ENCODE results near the gene RAB33A.

- no peak for TF ChIP-seq CHD1 (IDR thresholded peaks at IDR 0.05; ENCODE audit: low read depth, low read length)
- no peak for TF ChIP-seq CTCF (conservative IDR thresholded peaks at IDR 0.05; ENCODE audit: low read depth, low read length)
- no peak for TF ChIP-seq RAD21 (IDR thresholded peaks at IDR 0.05; ENCODE audit: low read length)
- TF ChIP-seq MAFK (IDR thresholded peaks at IDR 0.05; ENCODE audit: low read depth, low read length), result no peak
- no peak for TF ChIP-seq BHLHE40 (IDR thresholded peaks at IDR 0.05; ENCODE audit: low read depth, low read length)
- no peak for TF ChIP-seq RCOR1 (IDR thresholded peaks at IDR 0.05; ENCODE audit: insufficient replicate concordance, low read length)
- TF ChIP-seq CEBPB (IDR thresholded peaks at IDR 0.05; ENCODE audit: low read depth, low read length), result peak; percentile 73
These were observed 53.0 kb downstream of the RAB33A start for GRCh38 chrX:130224810-130225209.

Data from IMR-90 (cell line).